GM21737 (cell line): Measurements from ENCODE around the gene PTPRJ.
A peak's percentile ranks its signal among the peaks of the same experiment; 100 is the strongest.

Experiments
- ATAC-seq: cut with Tn5 transposase; IDR thresholded peaks from one replicate; pipeline ENCODE4 v1.9.1; 2021; ENCODE audit warnings: mild to moderate bottlenecking, moderate library complexity; ENCODE audit not compliant: unreplicated experiment

PTPRJ gene

GRCh38 chr11:48090174-48090573, 109.8 kb downstream of the PTPRJ start:
- ATAC-seq: no peak

GRCh38 chr11:48091426-48092102, 111.2 kb downstream of the PTPRJ start:
- ATAC-seq: no peak

DNA sequence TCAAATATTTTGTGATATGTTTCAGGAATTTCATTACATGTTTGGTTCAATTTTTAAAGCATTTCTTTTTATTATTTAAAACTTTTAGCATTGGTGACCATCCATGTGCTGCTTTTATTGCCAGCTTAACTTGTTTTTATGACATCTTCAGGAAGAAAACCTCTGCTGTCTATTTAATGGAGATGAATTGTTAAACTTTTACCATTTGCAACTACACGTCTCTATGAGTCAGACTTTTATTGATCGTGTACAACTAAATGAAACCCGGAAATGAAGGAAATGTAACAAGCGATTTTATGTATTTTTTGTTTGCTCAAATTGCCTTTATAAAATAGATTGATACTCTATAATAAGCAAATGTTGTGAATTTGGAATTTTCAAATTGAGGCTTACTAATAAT, 113.0 kb downstream of the PTPRJ start:
- no peak for ATAC-seq

GRCh38 chr11:48093795-48094642, 113.7 kb downstream of the PTPRJ start:
- ATAC-seq: no peak

GRCh38 chr11:48094643-48095339, 114.4 kb downstream of the PTPRJ start:
- no peak for ATAC-seq

GRCh38 chr11:48095779-48096470, 115.6 kb downstream of the PTPRJ start:
- no peak for ATAC-seq

DNA sequence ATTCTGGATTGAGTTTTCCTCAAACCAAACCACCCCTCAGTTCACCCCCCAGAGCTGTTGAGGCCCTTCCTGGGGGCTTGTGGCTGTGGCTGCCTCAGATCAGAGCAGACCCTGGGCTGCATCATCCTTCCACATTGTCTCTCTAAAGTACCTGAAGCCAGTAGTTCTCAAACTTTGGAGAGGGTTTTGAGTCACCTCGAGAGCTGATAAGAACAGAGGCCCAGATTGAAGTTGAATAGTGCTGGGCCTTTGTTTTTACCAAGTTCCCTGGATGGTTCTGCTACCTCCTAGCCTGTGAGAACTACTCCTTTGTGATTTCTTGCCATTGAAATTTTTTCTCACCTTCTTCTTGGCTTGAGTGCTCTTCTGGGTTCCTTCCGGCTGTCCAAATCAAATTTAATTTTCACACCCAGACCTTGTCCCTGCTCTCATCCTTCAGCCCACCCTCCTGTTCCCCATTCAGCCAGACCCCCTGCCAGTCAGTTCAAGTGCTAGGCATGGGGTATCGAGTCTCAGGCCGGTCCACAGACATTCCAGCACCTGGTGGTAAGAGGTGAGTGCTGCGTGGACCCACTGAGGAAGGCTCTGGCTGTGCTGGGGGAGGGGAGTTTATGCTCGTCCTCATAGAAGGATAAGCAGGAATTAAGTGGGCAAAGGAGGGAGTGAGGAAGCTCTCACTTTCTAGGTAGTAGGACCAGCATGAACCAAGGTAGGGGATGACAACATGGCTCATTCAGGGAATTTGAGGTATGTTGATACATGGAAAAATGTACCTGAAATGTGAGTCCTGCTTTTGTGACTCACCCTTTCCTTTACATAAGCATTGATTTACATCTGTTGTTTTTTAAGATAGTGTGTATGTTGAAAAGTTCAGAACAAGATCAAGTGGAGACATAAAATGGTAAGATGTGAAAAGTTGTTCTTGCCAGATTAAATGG, 116.5 kb downstream of the PTPRJ start:
- no peak for ATAC-seq

GRCh38 chr11:48098024-48098423, 117.7 kb downstream of the PTPRJ start:
- no peak for ATAC-seq

DNA sequence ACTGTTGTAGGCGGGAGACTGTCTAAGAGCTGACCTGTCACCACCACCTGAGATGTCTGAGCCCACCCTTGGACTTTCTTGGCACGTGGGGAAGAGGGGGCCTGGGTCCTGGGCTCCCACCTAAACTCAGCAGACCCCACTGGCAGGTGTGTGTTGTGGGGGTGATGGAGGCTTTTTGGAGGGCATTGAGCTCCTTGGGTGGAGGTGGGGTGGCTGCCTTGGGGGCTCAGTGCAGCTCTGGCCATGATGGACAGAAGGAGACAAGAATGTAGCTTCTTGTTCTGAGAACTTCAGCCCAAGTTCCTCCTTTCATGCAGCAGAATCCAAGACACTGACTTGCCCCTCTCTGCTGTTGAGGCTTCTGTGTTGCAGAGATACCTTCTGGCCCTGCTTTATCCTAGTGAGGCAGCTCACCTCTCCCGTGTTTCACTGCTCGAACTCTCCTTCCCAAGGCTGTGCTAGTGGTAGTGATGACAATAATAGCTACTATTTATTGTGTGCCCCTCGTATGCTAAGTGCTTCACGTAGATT, 119.6 kb downstream of the PTPRJ start:
- no peak for ATAC-seq

DNA sequence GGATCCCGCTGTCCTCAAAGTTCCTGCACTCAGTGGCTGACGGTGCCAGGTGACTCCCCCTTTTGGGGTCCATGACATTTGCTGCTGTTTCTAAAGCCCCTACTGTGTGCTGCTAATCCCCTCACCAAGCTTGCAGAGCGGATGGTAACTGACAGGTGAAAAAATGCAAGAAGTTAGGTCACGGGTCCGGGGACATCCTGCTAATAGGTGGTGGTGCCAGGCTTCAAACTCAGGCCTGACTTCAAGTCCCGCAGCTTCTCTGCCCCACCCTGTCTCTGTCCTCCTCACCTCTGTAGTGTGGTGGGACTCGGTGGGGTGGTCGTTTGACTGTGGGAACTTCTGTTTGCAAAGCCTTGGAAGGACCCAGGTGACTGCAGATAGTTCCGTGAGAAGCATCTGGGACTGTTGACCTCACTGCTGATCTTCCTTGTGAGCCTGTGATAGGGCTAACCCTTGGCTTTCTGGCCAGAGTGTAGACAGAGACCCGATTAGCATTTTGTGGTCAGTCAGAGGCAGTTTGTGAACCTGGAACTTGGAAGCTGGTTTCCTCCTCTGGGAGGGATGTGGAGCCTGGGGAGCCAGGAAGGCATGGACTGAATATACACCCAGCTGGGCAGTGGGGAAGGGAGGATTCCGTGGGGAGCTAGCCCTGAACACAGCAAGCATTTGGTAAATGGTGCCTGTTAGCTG, 120.8 kb downstream of the PTPRJ start:
- no peak for ATAC-seq

- no peak for ATAC-seq
These were observed 121.6 kb downstream of the PTPRJ start for GRCh38 chr11:48101958-48102357.

DNA sequence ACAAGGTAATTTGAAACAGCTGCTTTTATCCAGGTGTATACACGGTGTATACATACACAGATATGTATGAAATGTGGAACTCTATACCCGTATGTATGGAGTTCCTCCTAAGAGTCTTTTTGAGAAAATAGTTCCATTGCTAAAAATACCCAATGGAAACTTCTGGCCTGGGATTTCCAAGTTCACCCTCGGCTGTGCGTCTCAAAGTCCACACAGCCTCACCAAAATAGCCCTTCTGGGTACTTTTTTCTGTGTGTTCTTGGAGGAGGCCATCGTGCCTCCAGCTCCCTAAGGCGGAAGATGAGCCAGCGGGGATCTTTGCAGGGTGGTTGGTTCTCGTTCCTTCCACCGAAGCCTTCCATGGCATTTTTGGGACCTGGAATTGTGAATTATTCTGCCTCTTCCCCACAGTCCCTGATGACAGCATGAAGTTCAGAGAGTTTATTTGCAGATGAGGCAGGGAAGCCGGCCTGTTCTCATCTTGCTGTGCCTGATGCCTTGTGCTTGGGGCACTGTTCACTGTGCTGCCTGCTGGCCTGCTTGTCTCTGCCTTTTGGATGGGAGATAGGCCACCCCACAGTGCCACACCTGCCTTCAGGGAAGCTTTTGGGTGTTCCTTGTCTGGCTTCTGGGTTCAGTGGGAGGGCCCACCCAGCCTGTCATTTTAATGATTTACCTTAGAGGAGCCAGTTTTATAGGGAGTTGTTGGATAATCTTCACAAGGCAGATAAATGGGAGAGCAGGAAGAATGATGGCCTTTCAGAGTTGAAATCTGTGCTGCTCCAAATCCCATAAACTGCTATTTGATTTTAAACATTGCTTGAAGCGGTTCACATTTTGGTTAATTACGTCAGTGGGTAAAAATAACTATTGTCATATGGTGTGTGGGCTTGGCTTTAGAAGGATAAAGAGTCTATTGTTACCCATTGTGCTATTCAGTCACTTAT, 123.5 kb downstream of the PTPRJ start:
- ATAC-seq: no peak

DNA sequence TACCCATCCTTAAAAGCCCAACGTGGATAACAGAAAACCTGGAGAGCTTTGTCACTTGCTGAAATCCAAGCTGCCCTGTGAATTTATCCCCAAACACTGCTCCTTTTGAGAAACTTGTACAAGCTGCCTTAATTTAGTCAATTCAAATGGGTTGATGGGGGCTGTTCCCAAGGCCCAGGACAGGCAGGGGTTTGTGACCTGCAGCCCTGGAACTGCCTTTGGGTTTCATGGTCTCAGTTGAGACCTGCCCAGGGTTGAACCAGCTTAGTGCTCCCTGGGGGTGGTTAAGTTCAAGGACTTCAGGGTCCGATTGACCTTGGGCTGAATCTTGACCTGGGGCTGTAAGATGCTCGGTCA, 124.2 kb downstream of the PTPRJ start:
- no peak for ATAC-seq

- ATAC-seq: no peak
These were observed 125.0 kb downstream of the PTPRJ start for GRCh38 chr11:48105096-48105990.

DNA sequence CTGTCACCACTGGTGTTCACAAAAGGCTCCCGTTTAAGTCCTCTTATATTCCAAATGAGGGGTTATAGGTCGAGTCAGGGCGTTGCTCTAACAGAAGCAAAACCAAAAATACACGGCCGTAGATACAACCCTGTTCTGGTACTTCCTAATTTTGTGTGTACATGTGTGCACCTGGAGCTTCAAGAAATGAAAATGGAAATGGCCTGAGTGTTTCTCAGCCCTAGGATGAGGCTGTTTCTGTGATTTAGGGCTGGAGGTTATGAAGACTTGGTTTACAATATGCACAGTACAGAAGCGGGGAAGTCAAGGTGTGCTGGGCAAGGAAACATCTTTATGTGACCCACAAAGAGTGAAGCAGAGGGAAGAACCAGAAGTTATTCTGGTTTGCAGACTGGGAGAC, 125.8 kb downstream of the PTPRJ start:
- no peak for ATAC-seq

- peak; percentile 67 for ATAC-seq
These were observed 126.9 kb downstream of the PTPRJ start for GRCh38 chr11:48107188-48107704.
